ENCODE data around the gene UMOD. TPM values are rescaled to one million over a fixed set of nuclear protein-coding genes. Genes with fewer than 3 reads are reported as not detected.
"Not testable (repeated sequence)": the region's sequence is repeated elsewhere in the genome, so short reads cannot be mapped to it uniquely, and the experiment has no call there.

Gene UMOD
- total and polyA plus RNA-seq, 7 donors = not detected

GRCh38 chr16:20321671-20322070 is 30.8 kb downstream of the UMOD start:
- Histone ChIP-seq H3K27me3 (ENCODE audit: insufficient read depth in 3 of 3, low read length in 2 of 3) (no peaks in the 10 kb centered on the region), H3K36me3 (ENCODE audit: insufficient read depth in 1 of 2, low read depth in 1 of 2) (no peaks in the 10 kb centered on the region), H3K4me3 (no peak overlapping the region), H3K9me3 (no peaks in the 10 kb centered on the region), H3K4me1 (no peaks in the 10 kb centered on the region), H3K27ac (no peak overlapping the region)
- 80 to 88% (median 81%) methylated on average over 1 of the region's 1 CpG for WGBS, 3 donors
- DNase-seq (no peak), ATAC-seq (no peak)
- intact Hi-C loops (cut with DNase I) = no loop called here
- TF ChIP-seq CTCF (IDR thresholded peaks at IDR 0.05) = no peak

GRCh38 chr16:20321051-20321450 is 31.5 kb downstream of the UMOD start:
- DNase-seq; H3K36me3 ChIP-seq (ENCODE audit: insufficient read depth in 1 of 2, low read depth in 1 of 2); H3K27ac ChIP-seq; H3K27me3 ChIP-seq (ENCODE audit: insufficient read depth in 3 of 3, low read length in 2 of 3); ATAC-seq; H3K4me3 ChIP-seq; intact Hi-C loops (cut with DNase I); H3K9me3 ChIP-seq; H3K4me1 ChIP-seq: not testable (repeated sequence)
- 92 to 100% (median 97%) methylated on average over 2 of the region's 2 CpGs for WGBS, 3 donors

GRCh38 chr16:20320592-20320991 is 31.9 kb downstream of the UMOD start:
- DNase-seq (no peak), ATAC-seq (no peak)
- Histone ChIP-seq H3K27ac (no peak overlapping the region), H3K4me3 (no peak overlapping the region), H3K9me3 (no peaks in the 10 kb centered on the region), H3K36me3 (ENCODE audit: insufficient read depth in 1 of 2, low read depth in 1 of 2) (no peaks in the 10 kb centered on the region), H3K27me3 (ENCODE audit: insufficient read depth in 3 of 3, low read length in 2 of 3) (no peaks in the 10 kb centered on the region), H3K4me1 (no peaks in the 10 kb centered on the region)
- intact Hi-C loops (cut with DNase I) = no loop called here
- no peak for TF ChIP-seq CTCF (IDR thresholded peaks at IDR 0.05)

- H3K4me1 ChIP-seq = no peaks in the 10 kb centered on the region
- H3K36me3 ChIP-seq (ENCODE audit: insufficient read depth in 1 of 2, low read depth in 1 of 2) = no peaks in the 10 kb centered on the region
- H3K27ac ChIP-seq = no peak overlapping the region
- TF ChIP-seq CTCF (IDR thresholded peaks at IDR 0.05) = no peak
- ATAC-seq = no peak
- H3K4me3 ChIP-seq = no peak overlapping the region
- 77 to 83% (median 82%) methylated on average over 2 of the region's 2 CpGs for WGBS, 3 donors
- H3K9me3 ChIP-seq = no peaks in the 10 kb centered on the region
- H3K27me3 ChIP-seq (ENCODE audit: insufficient read depth in 3 of 3, low read length in 2 of 3) = no peaks in the 10 kb centered on the region
- DNase-seq = no peak
- intact Hi-C loops (cut with DNase I) = no loop called here
These were observed 32.3 kb downstream of the UMOD start for GRCh38 chr16:20320178-20320577.

GRCh38 chr16:20319406-20319805 is 33.1 kb downstream of the UMOD start:
- Histone ChIP-seq H3K4me1 (no peaks in the 10 kb centered on the region), H3K36me3 (ENCODE audit: insufficient read depth in 1 of 2, low read depth in 1 of 2) (no peaks in the 10 kb centered on the region), H3K4me3 (no peak overlapping the region), H3K9me3 (no peaks in the 10 kb centered on the region), H3K27me3 (ENCODE audit: insufficient read depth in 3 of 3, low read length in 2 of 3) (no peaks in the 10 kb centered on the region), H3K27ac (no peak overlapping the region)
- WGBS, 3 donors = 66 to 76% (median 75%) methylated on average over 1 of the region's 1 CpG
- DNase-seq (no peak), ATAC-seq (no peak)
- intact Hi-C loops (cut with DNase I) = no loop called here
- no peak for TF ChIP-seq CTCF (IDR thresholded peaks at IDR 0.05)

Data from psoas muscle (tissue), 8 donors.